Activated CD8-positive, alpha-beta memory T cell treated with anti-CD3 and anti-CD28 coated beads for 48 hours (primary cell): Measurements from ENCODE around the gene RNLS.

Experiments used
- DNase-seq, 3 experiments: peaks; one replicate each; pipeline ENCODE4 v3.0.0-alpha.2; 2020; ENCODE audit warnings: low read depth in 2 of 3, low spot score in 2 of 3

The RNLS gene

DNA sequence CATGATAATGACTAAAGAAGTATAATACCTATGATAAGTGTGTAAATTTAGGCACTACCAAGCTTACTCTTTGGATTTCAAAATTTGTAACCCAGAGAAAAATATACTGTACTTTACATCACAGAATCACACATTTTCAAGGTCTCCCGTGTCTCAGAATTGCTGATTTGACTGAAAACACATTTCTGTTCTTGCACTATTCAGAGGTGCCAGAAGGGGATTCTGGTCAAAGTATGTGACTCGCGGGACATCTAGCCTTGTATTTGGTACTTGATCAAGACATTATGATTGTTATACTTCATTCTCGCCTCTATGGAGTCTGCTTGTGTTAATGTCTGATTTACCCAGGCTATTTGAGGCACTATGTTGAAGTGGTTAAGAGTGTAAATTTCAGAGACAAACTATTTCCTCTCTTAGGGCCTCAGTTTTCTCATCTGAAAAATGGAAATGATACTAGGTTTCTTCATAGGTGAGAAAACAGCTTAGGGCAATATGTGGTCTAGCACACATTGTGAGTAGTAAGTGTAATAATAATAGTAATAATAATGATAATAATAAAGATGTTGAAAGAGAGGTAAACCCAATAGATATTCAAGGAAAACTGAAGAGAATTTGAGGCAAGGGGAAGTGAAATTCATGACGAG lies 320.4 kb downstream of the RNLS start:
- no peak for DNase-seq

DNA sequence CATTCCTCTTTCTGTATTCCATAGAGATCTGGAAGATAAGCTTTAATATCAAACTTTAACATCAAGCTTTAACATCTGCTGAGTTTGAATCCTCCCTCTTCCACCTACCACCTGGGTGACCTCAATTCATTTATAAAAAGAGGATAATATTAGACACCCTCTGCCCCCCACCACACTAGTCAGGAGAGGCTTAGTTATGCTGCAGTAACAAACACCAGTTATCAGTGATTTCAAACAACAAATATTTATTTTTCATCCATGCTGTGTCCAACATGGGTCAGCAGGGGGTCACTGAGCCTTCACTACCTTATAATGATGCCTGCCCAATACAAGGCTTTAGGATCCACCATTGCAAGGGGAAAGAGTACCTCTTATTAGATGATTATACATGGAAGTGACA lies 322.0 kb downstream of the RNLS start:
- DNase-seq: no peak

DNA sequence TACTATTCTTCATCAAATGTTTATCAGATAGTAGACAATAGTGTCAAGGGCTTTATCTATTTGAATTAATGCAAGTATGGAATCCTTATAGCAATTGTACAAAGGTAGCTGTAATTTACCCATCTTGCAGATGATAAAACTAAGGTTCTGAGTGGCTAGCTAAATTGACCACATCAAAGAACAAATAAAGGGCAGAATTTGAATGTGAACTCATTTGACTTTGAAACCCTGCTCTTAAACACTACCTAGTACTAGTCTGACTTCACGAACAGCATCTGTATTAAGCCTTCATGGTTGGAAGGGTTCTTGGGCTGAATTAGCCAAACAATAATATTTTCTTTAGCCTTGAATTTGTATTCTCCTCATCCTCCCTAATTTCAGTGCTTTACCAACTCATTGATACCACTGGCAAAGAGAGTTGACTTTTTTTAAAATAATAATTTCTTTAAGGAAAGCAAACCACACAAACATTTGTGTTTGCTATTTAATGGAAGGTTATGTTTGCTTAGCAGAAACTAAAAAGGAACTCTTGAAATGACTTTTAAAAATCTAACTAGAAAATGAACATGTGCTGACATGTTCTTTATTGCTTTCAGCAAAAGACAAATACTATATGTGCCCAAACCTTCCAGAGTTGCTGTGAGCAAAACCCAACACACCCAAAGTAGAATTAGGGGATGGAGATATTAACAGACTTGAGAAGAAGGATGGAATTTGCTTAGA lies 322.6 kb downstream of the RNLS start:
- no peak for DNase-seq

DNA sequence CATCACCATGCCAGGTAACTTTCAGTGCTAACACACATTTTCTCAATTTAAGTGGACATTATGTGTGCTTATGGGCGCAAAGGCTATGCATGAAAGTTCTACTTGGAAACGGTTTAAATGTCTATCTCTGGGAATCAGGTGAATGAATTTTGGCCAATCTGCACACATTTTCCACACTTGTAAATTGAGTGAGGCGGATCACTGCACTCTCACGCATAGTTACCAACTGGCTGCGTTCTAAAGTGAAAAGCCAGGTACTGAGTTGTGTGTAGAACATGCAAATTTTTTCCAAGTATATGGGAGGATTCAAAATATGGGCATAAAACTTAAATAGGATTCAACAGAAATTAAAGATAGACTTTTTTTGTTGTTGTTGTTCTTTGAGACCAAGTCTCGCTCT lies 323.7 kb downstream of the RNLS start:
- DNase-seq: no peak

DNA sequence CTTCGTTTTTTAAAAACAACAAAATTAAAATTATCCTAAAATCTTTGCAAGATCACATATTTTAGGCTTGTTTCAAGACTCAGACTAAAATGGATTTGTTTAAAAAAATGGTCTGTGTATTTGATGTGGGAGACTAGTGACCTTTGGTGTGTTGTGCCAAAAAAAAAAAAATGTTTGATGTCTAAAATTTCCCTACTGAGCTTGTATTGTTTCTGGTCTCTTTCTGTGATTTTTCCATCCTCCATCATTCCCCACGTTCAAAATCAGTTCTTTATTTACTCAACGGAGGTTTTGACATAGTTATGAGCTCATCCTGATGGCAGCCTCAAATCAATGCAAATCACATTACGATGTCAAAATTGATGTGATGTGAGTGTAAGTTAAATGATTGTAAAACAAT lies 326.2 kb downstream of the RNLS start:
- DNase-seq: no peak

DNA sequence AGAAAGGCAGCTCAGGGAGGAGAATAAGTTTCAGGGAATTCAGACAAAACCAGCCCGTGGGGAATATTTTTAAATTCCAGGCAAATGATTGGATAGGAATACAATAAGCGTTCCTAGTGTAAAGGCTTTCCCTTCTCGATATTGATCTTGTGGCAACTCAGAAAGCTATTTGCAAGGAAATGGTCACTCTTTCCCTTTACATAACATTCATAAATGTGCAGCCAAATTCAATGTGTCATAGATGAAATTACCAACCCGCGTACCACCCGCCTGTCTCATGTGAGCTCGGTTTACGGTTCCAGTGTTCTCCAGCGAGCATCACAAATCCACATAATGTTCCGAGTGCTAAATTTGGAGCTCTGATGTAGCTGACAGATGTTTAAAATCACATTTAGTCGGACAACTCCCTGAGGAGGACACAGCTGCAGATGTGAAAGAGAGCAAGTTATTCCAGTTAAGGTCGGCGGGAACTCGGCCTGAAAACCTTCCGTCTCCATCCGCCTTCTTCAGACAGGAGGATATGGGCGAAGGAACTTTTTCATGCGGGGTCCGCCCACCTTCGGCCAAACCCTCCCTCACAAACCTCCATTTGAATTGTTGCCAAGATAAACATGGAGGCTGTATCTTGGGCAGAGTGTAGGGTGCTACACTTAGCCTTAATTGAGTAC lies 327.0 kb downstream of the RNLS start:
- no peak for DNase-seq

DNA sequence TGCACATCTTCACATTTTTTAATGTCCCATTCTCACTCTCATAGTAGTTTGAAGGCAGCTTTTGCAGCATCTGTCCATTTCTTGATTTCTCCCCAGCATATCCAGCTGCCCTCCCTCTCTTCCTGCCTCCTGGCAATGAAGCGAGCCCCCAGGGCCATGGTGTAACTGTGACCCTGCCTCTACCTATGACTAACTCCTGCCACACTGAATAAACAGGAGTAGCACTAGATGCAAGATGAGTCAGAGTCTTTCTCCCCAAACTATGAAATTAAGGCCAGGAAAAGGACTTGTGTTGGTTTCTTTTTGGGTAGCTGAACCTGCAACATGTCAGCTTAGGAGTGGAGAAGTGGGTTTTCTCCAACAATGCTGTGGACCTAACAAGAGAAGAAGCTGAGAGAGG lies 329.0 kb downstream of the RNLS start:
- DNase-seq: no peak

DNA sequence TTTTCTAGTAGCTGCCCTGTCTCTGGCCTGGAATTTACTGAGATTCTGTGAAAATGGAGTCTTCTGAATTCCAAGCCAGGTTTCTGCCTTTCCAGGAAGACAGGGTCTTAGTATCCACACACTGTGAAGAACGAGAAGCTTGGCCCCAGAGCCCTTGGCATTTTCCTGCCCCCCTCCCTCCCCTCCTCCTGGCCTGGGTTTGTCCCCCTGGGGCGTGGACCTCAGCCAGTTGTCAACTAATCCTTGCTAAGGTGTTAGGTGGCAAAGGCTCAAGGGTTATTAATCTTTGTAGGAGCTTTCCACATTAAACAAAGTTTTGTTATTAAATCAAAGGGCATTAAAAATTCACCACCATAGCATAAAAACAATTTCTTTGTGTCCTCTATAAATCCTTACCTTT lies 329.5 kb downstream of the RNLS start:
- no peak for DNase-seq

DNA sequence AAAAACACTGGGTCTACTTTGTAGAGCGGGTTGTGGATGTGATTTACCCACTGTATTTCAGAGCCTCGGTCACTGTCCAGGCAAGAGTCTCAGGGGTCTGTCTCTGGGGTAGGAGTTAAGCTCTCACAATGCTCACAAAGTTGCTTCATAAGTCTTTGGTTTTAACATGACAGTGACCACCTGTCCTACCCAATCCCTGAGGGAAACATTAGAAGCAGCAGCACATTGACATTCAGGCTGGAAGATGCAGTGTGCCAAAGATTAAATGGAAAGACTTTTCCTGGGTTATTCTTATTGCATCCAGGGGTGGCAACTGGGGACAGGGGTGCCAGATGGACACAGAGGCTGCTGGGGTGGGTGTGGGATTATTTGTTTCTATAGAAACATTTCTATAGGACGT lies 330.0 kb downstream of the RNLS start:
- DNase-seq: no peak

DNA sequence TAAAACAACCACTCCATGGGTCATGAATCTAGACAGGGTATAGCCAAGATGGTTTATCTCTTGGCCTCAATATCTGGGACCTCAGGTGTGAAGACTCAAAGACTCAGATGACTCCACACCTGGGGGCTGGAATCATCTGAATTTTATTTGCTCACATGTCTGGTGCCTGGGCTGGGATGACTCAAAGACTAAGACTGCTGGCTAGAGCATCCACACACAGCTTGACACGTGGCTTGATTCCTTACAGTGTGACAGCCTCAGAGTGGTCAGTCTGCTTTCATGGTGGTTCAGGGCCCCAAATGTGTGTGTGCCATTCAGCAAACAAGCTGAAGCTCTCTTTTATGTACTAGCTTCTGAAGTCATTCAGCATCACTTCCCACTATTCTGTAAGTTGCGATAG lies 333.7 kb downstream of the RNLS start:
- DNase-seq: no peak

DNA sequence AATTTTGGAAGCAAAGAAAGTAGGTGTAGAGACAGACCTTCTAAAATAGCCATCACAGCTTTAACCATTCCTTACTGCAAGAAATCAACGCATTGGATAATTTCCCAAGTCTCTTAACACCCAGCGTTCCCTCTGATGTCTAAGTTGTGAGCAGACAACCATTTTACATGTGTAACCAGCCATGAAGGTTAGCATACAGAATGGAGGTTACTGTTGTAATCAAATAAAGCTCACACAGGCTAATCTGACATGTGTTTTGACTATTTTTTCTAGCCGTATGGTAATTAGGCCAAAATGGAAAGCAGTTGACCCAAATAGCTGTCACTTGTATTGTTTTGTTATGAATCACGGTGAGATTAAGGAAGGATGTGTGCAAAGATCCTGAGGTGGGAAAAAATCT lies 336.4 kb downstream of the RNLS start:
- no peak for DNase-seq

DNA sequence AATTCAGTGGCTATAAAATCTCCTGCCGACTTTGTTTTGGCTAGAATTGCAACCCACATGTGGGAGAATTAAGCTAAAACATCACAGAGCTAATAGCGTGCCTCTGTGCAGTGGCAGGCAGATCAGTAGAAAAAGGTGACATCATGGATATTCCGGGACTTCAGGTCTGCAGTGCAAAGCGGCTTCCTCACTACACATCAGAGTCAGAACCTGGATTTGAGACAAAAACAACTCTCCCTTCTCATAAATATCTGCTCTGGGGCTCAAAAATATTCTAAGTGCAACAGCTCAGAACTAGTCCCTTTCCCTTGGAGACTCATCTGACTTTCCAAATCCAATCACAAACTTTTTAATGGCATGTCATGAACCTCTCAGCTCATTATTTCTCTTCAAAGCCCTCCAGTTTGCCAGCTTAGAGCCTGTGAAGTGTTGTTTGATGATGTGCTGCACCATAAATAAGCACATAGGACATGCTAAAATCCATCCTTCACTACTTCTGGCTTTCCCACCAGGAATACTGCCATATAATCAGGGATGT lies 337.1 kb downstream of the RNLS start:
- DNase-seq: no peak

DNA sequence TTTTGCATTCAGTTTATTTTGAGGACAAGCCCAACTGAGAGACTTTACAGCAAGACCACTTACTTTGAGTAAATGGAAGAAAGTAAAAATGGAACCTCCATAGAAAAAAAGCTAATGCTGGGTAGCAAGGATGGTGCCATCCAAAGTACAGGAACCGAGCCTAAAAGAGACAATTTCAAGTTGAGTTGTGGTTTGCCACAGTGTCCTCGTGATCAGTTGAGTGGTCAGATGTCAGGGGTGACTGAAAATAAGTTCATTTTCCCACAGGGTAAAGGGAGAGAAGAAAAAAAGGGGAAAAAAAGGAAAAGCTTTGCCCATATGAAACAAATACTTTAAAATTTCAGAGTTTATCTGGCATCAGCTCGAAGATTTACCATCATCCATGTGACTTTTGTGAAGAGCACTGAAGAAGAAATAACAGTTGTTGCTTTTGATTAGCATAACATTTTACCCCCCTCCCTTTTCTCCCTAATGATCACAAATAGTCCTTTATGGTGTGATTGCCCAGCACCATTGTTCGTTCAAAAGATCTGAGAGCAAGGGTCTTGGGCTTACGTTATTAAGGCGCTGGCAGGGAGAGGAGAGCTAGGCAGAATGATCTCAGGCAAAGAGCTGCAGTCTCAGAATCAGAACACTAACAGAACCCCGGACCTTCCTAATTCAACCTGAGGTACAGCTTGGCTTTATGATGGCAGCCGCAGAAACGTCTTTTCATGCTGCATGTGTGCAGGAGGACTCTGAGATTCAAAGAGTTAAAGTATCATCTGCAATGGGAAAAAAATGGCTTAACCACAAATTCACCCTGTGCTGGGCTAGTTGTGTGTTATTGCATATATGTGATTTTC lies 338.1 kb downstream of the RNLS start:
- no peak for DNase-seq

DNA sequence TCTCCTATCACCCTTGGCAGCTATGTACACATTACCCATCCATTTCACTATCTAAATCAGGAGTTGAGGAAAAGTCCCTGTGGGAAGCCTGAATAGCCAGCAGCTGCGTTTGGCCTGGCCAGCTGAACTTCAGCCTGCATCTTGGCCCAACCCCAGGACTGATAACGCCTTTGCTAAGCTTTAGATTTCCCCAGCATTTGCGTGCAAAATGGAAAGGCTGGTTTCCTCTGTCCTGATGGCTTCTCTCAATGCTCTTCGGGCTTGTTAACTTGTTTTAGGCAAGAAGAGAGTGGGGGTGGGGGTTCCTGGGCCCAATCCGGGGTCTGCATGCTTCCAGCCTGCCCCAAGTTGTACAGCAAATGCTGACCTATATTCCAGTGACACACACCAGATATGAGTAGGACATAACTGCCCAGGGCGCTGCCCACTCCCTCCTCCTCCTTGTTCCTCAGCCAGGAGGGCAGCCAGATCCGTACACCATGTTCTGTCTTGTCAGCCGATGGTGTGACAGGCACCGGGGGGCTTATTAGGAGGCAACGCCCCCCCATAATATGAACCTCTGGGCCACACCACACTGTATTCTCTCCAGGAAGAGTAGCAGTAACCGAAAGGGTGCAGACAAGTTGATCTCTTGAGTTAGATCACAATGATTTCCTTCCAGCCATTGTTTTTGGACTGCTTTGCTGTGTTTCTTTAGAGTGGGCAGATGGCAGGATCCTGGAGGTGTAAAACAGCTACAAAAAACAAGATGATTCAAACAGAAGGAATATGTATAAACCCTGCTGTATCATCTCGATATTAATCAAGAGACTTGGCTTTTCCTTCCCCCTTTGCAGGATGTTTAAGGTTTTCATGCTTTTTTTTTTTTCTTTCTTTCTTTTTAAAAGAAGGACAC lies 339.0 kb downstream of the RNLS start:
- no peak for DNase-seq

DNA sequence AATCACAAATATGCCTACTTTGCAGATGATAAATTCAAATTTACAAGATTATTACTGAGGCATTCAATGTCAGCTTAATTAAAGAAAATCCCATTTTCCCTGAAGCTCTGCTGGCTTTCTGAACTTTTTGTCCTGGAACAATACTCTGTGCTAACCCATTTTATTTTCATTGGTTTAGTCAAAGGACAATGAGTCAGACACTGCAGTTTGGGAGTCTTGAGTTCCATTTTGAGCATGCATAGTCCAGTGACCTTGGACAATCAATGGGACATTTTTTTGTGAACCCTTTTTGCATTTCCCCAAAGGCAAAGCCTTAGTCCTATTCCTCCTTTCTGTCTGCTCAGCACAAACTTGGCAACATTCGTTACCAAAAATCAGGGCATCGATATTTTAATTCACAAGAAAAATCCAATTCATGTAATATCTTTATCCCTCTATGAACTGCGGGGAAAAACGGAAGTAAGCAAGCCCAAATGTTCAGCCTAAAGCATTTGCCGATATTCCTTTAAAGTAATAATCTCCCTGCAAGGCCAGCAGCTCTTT lies 339.8 kb downstream of the RNLS start:
- DNase-seq: no peak

DNA sequence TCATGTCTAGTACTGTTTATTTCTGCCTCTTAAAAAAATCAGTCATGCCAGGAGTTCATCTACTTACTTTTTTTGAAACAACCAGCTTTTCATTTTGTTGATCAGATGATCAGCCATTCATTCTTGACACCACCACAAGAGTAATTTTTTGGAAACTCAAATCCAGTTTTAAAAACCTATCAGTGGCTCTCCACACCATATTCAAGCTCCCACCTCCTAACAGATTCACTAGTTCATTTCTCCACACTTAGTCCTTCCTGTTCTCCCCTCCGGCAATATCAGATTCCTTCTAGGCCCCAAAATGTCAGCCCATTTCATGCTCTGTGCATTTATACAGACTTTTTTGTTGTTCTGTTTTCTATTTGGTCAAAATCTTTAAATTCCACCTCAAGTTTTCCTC lies 341.6 kb downstream of the RNLS start:
- DNase-seq: no peak

DNA sequence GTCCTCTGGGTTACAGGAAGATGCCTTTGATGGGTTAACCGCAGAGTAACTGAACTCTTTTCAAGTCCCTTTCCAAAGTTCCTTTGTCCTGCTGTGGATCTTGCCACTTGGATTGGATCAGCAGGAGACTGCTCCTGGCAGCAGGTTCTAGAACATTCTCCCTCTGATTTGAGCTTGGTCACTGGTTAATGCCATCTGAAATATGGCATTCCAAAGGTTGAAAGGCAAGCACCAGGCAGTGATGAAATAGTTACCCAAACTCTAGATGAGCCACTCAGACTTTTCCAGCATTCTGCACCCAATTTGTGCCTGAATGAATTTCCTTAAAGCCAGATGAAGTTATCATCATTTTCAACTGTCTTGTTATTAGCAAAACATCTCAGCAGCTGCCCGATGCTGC lies 343.9 kb downstream of the RNLS start:
- no peak for DNase-seq

DNA sequence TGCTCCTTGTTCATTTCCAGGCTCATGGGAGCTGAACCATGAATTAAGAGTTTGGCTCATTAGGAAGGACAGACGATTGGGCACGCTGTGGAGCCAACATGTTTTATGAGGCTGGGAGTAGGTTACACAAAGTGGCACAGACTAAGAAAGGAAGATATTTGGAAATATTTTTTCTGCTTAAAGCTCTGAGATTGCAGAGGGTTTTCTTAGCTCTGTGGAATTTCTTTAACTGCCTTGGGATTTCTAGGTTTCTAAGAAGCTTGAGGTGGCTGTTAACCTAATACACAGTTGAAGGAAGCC lies 344.6 kb downstream of the RNLS start:
- DNase-seq: no peak

DNA sequence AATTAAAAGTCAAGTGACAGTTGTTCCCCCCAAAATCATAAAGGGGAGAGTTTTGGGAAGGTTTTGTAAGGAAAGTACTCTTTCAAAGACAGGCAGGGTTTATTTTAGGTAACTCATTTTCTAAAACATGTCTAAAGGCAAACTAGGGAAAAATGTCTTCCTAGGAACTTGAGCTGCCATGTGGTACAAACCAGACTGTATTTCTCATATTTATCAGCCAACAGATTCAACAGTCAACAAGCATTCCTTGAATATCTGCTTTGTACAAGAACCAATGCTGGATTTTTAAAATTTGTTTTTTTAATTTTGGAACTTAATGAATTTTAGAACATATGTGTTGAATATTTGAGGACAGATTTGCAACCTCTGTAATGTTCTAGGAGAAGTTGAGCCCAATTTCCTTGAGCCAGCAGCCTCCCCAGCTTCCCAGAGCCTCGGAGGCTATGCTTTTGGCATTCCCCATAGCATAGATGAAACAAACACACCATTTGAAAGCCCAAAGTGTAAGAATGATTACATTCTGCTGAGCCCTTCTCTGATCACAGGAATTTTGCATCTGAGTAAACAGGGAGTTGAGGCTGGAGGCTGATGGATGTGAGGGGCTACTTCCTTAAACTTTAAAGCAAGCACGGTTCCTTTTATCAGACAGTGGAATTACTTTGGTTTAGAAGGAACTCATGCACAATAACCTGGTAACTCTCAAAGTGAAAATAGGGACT lies 345.1 kb downstream of the RNLS start:
- DNase-seq: no peak
